SJCRH30 (cell line): ENCODE data around the gene ZNF189. TPM values are rescaled to one million over a fixed set of nuclear protein-coding genes. Genes with fewer than 3 reads are reported as not detected.
A peak's percentile ranks its signal among the peaks of the same experiment; 100 is the strongest.

Source experiments
- DNase-seq, 2 experiments: peaks; one replicate each; pipeline ENCODE4 v3.0.0-alpha.2; 2015 to 2020
- H3K27ac ChIP-seq: fragments of 250-450 bp; sonication (Bioruptor Pico); 2 replicates; pipeline ENCODE4 v1.5.1; 2020; ENCODE audit warnings: mild to moderate bottlenecking, moderate library complexity
- H3K27me3 ChIP-seq: fragments of 250-450 bp; sonication (Bioruptor Pico); 2 replicates; pipeline ENCODE4 v1.5.1; 2020; ENCODE audit warnings: mild to moderate bottlenecking, moderate library complexity
- H3K36me3 ChIP-seq: fragments of 250-450 bp; sonication (Bioruptor Pico); 2 replicates; pipeline ENCODE4 v1.5.1; 2020; ENCODE audit warnings: mild to moderate bottlenecking, moderate library complexity
- H3K4me1 ChIP-seq: fragments of 250-450 bp; sonication (Bioruptor Pico); 2 replicates; pipeline ENCODE4 v1.5.1; 2020; ENCODE audit warnings: mild to moderate bottlenecking, moderate library complexity
- H3K4me3 ChIP-seq: fragments of 250-450 bp; sonication (Bioruptor Pico); 2 replicates; pipeline ENCODE4 v1.5.1; 2020; ENCODE audit warnings: mild to moderate bottlenecking, moderate library complexity
- H3K9me3 ChIP-seq: fragments of 250-450 bp; sonication (Bioruptor Pico); replicated peaks from 2 replicates; pipeline ENCODE4 v1.5.1; 2020; ENCODE audit warnings: mild to moderate bottlenecking, moderate library complexity
- total RNA-seq: library from RNA; depleted of rRNA; stranded (reverse); fragments of >200 nt; shearing (Covaris generic); gene quantifications from 2 replicates; pipeline ENCODE4 v1.2.3, GENCODE V29; 2014

ZNF189 gene
- total RNA-seq, 1 experiment from 2014 or later: 30.2 TPM

DNA sequence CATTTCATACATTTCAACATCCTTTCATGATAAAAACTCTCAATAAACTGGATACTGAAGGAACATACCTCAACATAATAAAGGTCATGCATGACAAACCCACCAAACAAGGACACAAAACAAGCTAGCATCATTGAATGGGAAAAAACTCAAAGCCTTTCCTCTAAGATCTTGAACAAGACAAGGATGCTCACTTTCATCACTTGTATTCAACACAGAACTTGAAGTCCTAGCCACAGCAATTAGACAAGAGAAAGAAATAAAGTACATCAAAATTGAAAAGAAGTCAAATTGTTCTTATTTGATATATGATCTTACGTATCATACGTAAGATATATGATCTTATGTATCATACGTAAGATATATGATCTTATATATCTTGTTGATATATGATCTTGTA, 5.5 kb upstream of the ZNF189 start:
- Histone ChIP-seq H3K4me3 (no peak overlapping the region), H3K4me1 (peaks cover 3% of the 10 kb centered on the region; the same call in 1 of the 2 replicates), H3K27ac (no peak overlapping the region), H3K27me3 (no peaks in the 10 kb centered on the region), H3K36me3 (peaks cover 33% of the 10 kb centered on the region), H3K9me3 (no peaks in the 10 kb centered on the region; the same call in 1 of the 2 replicates)
- DNase-seq: no peak

- H3K36me3 ChIP-seq: peaks cover 23% of the 10 kb centered on the region
- H3K4me1 ChIP-seq: peaks cover 5% of the 10 kb centered on the region
- no peak for DNase-seq
- no peaks in the 10 kb centered on the region for H3K27me3 ChIP-seq
- no peak overlapping the region for H3K27ac ChIP-seq
- H3K9me3 ChIP-seq: no peaks in the 10 kb centered on the region; the same call in 1 of the 2 replicates
- H3K4me3 ChIP-seq: no peak overlapping the region
Observed at GRCh38 chr9:101394687-101395086, 4.0 kb upstream of the ZNF189 start.

- Histone ChIP-seq H3K36me3 (peaks cover 39% of the 10 kb centered on the region), H3K9me3 (peaks cover 4% of the 10 kb centered on the region; the same call in 1 of the 2 replicates)
- DNase-seq: peak in 1 of 2 experiments; percentile 39
Observed at GRCh38 chr9:101397746-101398067, 944 bp upstream of the ZNF189 start.

DNA sequence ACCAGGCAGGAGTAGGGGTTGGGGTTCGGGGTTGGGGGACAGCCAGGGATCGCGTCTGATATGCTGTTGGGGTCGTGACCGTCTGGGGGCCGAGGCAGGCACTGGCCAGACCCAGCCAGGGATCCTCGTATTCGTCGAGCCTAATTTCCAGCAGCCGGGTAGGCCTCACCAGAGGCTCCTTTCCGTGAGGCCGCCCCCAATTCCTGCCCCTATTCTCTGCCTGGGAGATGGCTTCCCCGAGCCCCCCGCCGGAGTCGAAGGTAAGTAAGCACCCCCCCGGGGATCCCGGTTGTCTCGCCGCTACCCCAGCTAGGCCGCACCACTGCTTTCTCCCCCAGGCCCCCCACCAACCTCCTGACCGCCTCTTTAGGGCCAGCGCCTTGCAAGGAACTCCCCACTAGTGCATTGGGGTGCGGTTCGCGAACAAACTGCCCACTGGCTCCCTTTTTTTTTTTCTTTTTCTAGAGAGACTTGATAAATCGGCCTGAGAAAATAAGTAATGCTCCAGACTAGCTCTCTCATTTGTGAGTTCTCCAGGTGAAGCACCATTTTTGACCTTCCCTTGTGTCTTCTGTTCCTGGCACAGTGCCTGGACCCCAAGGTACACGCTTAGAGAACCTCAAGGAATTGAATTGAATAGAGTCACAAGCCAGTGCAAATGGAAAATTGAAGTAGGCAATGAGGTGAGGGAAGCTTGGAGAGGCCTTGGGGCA, 435 bp downstream of the ZNF189 start:
- H3K27ac ChIP-seq: peak overlapping the region; percentile 39
- 0 out of 2 replicates have a peak, but pooled peaks cover 8% of the 10 kb centered on the region for H3K9me3 ChIP-seq
- peak overlapping the region; percentile 66 for H3K4me3 ChIP-seq
- H3K4me1 ChIP-seq: peaks cover 9% of the 10 kb centered on the region
- H3K36me3 ChIP-seq: peaks cover 53% of the 10 kb centered on the region
- no peaks in the 10 kb centered on the region for H3K27me3 ChIP-seq
- peak in 1 of 2 experiments; percentile 34 for DNase-seq

More at GRCh38 chr9:101397746-101398067, 944 bp upstream of the ZNF189 start:
- peaks cover 9% of the 10 kb centered on the region for H3K4me1 ChIP-seq
- H3K4me3 ChIP-seq: peak overlapping the region; percentile 66
- H3K27me3 ChIP-seq: no peaks in the 10 kb centered on the region
- peak overlapping the region; percentile 67 for H3K27ac ChIP-seq

GRCh38 chr9:101399643-101399970, 956 bp downstream of the ZNF189 start:
- Histone ChIP-seq H3K27me3 (no peaks in the 10 kb centered on the region), H3K36me3 (peaks cover 58% of the 10 kb centered on the region), H3K4me1 (peaks cover 9% of the 10 kb centered on the region), H3K4me3 (peak overlapping the region; percentile 66), H3K9me3 (0 out of 2 replicates have a peak, but pooled peaks cover 8% of the 10 kb centered on the region), H3K27ac (no peak overlapping the region)
- no peak for DNase-seq

DNA sequence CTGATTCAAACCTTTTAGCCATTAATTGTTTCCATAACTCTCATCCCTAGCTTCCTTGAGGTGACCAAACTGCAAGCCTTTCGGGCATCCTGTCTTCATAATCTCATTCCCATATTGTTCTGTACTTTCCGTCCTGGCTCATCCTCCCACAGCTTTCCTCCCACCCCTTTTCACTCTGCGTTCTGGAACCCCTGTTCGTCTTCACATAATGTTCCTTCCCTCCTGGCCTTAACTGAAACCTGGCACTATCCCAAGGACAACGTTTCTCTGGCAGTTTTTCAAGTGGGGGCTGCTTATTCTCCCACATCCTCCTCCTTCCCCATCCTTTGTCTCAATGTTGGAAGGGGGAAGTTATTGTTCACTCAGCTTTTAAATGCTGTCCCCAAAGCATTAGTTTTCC, 1.5 kb downstream of the ZNF189 start:
- no peak for DNase-seq
- H3K9me3 ChIP-seq: 0 out of 2 replicates have a peak, but pooled peaks cover 8% of the 10 kb centered on the region
- no peaks in the 10 kb centered on the region for H3K27me3 ChIP-seq
- no peak overlapping the region for H3K27ac ChIP-seq
- H3K4me1 ChIP-seq: peaks cover 9% of the 10 kb centered on the region
- H3K4me3 ChIP-seq: no peak overlapping the region; the same call in 1 of the 2 replicates
- peaks cover 62% of the 10 kb centered on the region for H3K36me3 ChIP-seq

GRCh38 chr9:101403516-101404285, 5.0 kb downstream of the ZNF189 start:
- DNase-seq: no peak
- Histone ChIP-seq H3K27me3 (no peaks in the 10 kb centered on the region), H3K27ac (no peak overlapping the region), H3K9me3 (peaks cover 31% of the 10 kb centered on the region), H3K4me1 (peaks cover 6% of the 10 kb centered on the region; the same call in 1 of the 2 replicates), H3K36me3 (peaks cover 85% of the 10 kb centered on the region), H3K4me3 (no peak overlapping the region)

DNA sequence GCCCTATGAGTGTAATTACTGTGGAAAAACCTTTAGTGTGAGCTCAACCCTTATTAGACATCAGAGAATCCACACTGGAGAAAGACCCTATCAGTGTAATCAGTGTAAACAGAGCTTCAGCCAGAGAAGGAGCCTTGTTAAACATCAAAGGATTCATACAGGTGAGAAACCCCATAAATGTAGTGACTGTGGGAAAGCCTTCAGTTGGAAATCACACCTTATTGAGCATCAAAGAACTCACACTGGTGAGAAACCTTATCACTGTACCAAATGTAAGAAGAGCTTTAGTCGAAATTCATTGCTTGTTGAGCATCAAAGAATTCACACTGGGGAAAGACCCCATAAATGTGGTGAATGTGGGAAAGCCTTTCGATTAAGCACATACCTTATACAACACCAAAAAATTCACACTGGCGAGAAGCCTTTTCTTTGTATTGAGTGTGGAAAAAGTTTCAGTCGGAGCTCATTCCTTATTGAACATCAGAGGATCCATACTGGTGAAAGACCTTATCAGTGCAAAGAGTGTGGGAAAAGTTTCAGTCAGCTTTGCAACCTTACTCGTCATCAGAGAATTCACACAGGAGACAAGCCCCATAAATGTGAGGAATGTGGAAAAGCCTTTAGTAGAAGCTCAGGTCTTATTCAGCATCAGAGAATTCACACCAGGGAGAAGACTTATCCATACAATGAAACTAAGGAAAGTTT, 9.9 kb downstream of the ZNF189 start:
- Histone ChIP-seq H3K4me1 (no peaks in the 10 kb centered on the region), H3K4me3 (no peak overlapping the region), H3K9me3 (peaks cover 58% of the 10 kb centered on the region), H3K27ac (no peak overlapping the region), H3K27me3 (no peaks in the 10 kb centered on the region), H3K36me3 (peaks cover 76% of the 10 kb centered on the region)
- no peak for DNase-seq

GRCh38 chr9:101409079-101409477, 10.4 kb downstream of the ZNF189 start:
- H3K27ac ChIP-seq: no peak overlapping the region
- no peaks in the 10 kb centered on the region for H3K4me1 ChIP-seq
- no peak overlapping the region for H3K4me3 ChIP-seq
- no peaks in the 10 kb centered on the region for H3K27me3 ChIP-seq
- DNase-seq: no peak
- H3K36me3 ChIP-seq: peaks cover 71% of the 10 kb centered on the region
- H3K9me3 ChIP-seq: peaks cover 56% of the 10 kb centered on the region

DNA sequence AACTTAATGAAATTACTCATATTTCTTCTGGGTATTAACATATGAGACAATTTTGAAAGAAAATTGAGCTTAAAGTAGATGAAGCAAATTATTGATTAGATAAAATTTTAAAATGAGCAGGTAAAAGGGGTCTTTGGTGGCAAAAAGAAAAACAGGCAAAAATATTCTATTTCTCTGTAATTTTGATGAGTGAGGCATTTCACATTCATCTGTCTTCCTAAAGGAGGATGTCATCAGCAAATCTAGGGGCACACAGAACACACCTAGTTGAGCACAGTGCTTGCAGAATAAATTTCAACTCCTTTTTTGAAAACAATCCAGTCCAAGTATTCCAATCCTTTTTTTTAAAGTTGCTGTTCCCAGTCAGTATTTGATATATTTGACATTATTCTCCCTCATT, 16.2 kb downstream of the ZNF189 start:
- H3K27me3 ChIP-seq: no peaks in the 10 kb centered on the region
- DNase-seq: no peak
- peaks cover 12% of the 10 kb centered on the region for H3K4me1 ChIP-seq
- H3K27ac ChIP-seq: no peak overlapping the region
- H3K36me3 ChIP-seq: peaks cover 18% of the 10 kb centered on the region
- H3K9me3 ChIP-seq: peaks cover 21% of the 10 kb centered on the region
- H3K4me3 ChIP-seq: no peak overlapping the region

DNA sequence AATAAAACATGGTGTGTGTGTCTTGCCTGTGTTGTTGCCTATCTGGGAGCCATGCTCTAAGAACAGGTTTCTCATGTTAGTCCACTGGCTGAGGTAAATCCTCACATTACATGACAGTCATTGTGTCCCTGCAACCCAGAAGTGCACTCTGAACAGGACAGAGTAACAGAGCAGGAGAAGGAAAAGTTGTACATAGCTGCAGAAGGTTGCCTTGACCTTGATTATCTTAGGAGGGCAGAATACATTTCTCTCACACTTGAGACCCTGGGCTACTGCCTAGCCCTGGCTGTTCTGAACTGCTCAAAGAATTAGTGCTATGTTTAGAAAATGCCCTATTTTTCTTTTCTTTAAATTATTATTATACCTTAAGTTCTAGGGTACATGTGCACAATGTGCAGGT, 16.9 kb downstream of the ZNF189 start:
- Histone ChIP-seq H3K4me3 (no peak overlapping the region), H3K4me1 (peaks cover 12% of the 10 kb centered on the region), H3K36me3 (peaks cover 11% of the 10 kb centered on the region), H3K9me3 (peaks cover 14% of the 10 kb centered on the region), H3K27ac (no peak overlapping the region), H3K27me3 (no peaks in the 10 kb centered on the region)
- DNase-seq: no peak

GRCh38 chr9:101417389-101417788, 18.7 kb downstream of the ZNF189 start:
- H3K4me3 ChIP-seq: no peak overlapping the region
- peaks cover 3% of the 10 kb centered on the region; the same call in 1 of the 2 replicates for H3K9me3 ChIP-seq
- H3K27me3 ChIP-seq: no peaks in the 10 kb centered on the region
- no peak overlapping the region for H3K27ac ChIP-seq
- no peak for DNase-seq
- peaks cover 12% of the 10 kb centered on the region for H3K4me1 ChIP-seq
- H3K36me3 ChIP-seq: peaks cover 3% of the 10 kb centered on the region; the same call in 1 of the 2 replicates

- Histone ChIP-seq H3K27ac (peak overlapping the region; percentile 6; the same call in 1 of the 2 replicates), H3K36me3 (peaks cover 3% of the 10 kb centered on the region; the same call in 1 of the 2 replicates), H3K27me3 (no peaks in the 10 kb centered on the region), H3K9me3 (peaks cover 3% of the 10 kb centered on the region; the same call in 1 of the 2 replicates), H3K4me3 (no peak overlapping the region), H3K4me1 (peaks cover 12% of the 10 kb centered on the region)
- DNase-seq: no peak
Observed at GRCh38 chr9:101417977-101418376, 19.3 kb downstream of the ZNF189 start.

DNA sequence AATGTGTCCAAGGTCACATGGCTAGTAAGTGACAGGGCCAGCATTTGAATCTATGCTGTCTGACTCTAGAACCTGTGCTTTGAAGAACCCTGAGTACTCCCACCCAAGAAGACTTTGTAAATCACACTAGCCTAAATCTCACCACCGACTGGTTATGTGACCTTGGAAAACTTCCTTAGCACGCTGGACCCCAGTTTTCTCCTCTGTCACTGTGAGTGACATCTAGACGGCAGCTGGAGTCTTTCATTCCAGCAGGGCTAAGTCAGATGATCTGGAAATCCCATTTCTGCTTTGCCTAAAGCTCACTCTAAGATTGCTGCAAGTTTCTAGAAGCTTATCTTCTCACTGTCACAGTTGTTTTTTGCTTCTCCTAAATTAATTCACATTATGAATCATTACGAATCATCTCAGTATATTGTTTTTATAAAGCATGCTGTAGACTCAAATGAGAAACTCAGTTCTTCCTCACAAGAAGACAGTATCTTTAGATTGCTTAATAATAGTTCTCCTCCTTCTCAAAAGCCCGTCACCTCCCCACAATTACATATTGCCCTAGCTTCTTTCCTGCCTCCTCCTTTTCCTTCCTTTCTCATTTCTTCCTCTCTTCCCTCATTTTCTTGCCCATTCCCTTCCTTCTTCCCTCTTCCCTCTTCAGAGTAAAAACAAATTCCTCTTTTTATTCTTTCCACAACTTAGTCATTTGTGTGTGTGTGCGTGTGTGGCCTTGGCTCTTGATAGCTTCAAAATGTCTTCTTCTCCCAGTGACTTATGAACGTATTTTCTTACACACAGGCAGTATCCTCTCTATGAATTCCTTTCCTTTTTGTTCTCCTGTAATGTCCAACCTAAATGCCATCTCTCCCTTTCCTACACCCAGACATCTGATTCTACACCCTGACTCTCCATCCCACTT, 20.1 kb downstream of the ZNF189 start:
- peak overlapping the region; percentile 6; the same call in 1 of the 2 replicates for H3K27ac ChIP-seq

More for the DNA sequence above, 20.1 kb downstream of the ZNF189 start:
- H3K27me3 ChIP-seq: no peaks in the 10 kb centered on the region
- no peak overlapping the region for H3K4me3 ChIP-seq
- H3K9me3 ChIP-seq: no peaks in the 10 kb centered on the region
- peaks cover 12% of the 10 kb centered on the region for H3K4me1 ChIP-seq
- DNase-seq: peak; percentile 27 to 57
- H3K36me3 ChIP-seq: 0 out of 2 replicates have a peak, but pooled peaks cover 3% of the 10 kb centered on the region
